A549 (cell line): ENCODE measurements around the gene PTPRN2.

ENCODE experiments used
- CBX8 ChIP-seq: fragments of 200-600 bp; sonication (generic); IDR thresholded peaks from 2 replicates; pipeline ENCODE4 v1.6.1; 2016
- EP300 ChIP-seq, 2 experiments: fragments of >200 bp; sonication (Bioruptor Twin); formaldehyde crosslinking; IDR thresholded peaks; 2 replicates in 1 of 2; 3 replicates in 1 of 2; pipeline ENCODE4 v1.6.1; 2016 to 2017
- GATA3 ChIP-seq: IDR thresholded peaks from 2 replicates; pipeline ENCODE4 v1.6.1; 2012; ENCODE audit warnings: borderline replicate concordance
- MAFK ChIP-seq: fragments of 450-650 bp; IDR thresholded peaks from 2 replicates; pipeline ENCODE4 v1.6.1; 2014; ENCODE audit not compliant: partially characterized antibody
- MAX ChIP-seq: IDR thresholded peaks from 2 replicates; pipeline ENCODE4 v1.6.1; 2012
- PHF8 ChIP-seq: fragments of 200-600 bp; sonication (generic); IDR thresholded peaks from 2 replicates; pipeline ENCODE4 v1.6.1; 2016; ENCODE audit warnings: low read depth, mild to moderate bottlenecking, antibody characterized with exemption, moderate library complexity, borderline replicate concordance
- POLR2A ChIP-seq: IDR thresholded peaks from 2 replicates; pipeline ENCODE4 v1.6.1; 2012; ENCODE audit warnings: mild to moderate bottlenecking, low read length
- SREBF2 ChIP-seq: fragments of 450-650 bp; IDR thresholded peaks from 2 replicates; pipeline ENCODE4 v1.6.1; 2014; ENCODE audit warnings: mild to moderate bottlenecking, moderate library complexity
- USF2 ChIP-seq: fragments of 450-650 bp; IDR thresholded peaks from 2 replicates; pipeline ENCODE4 v1.6.1; 2014; ENCODE audit warnings: antibody characterized with exemption
- ZNF302 ChIP-seq: fragments of 250-450 bp; sonication (Bioruptor Pico); IDR thresholded peaks from 2 replicates; pipeline ENCODE4 v1.9.0; 2021; ENCODE audit warnings: inconsistent platforms, mild to moderate bottlenecking, moderate library complexity
- TF ChIP-seq, protein P1 (sequence below): fragments of >200 bp; sonication (Bioruptor Twin); formaldehyde crosslinking; IDR thresholded peaks from 3 replicates; pipeline ENCODE4 v1.5.1; 2016
- TF ChIP-seq, protein P2 (sequence below): IDR thresholded peaks from 2 replicates; pipeline ENCODE4 v1.6.1; 2012

DNA sequence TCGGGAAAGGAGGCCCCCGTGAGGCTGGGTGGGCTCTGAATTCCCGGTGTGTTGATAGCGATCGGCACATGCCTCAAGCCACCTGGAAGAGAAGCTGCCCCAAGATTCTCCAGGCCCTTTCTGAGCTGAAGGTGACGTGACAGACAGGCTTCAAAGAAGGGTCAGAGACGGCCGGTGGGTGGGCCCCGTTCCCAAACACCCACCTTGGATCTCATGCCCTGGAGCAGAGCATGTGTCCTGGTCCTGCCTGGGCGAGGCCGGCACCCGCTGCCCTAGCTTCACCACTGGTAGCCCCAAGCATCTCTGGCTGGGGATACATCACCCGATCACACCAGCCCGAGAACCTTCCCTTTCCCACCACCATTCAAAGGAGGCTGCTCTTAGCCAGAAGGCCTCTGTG, 851.8 kb downstream of the PTPRN2 start:
- TF ChIP-seq, protein P1, sequence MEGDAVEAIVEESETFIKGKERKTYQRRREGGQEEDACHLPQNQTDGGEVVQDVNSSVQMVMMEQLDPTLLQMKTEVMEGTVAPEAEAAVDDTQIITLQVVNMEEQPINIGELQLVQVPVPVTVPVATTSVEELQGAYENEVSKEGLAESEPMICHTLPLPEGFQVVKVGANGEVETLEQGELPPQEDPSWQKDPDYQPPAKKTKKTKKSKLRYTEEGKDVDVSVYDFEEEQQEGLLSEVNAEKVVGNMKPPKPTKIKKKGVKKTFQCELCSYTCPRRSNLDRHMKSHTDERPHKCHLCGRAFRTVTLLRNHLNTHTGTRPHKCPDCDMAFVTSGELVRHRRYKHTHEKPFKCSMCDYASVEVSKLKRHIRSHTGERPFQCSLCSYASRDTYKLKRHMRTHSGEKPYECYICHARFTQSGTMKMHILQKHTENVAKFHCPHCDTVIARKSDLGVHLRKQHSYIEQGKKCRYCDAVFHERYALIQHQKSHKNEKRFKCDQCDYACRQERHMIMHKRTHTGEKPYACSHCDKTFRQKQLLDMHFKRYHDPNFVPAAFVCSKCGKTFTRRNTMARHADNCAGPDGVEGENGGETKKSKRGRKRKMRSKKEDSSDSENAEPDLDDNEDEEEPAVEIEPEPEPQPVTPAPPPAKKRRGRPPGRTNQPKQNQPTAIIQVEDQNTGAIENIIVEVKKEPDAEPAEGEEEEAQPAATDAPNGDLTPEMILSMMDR = no peak
- no peak for TF ChIP-seq POLR2A
- no peak for TF ChIP-seq PHF8
- no peak for TF ChIP-seq GATA3
- TF ChIP-seq USF2 = no peak
- no peak for TF ChIP-seq EP300 (IDR thresholded peaks at IDR 0.05)
- TF ChIP-seq ZNF302 = no peak
- TF ChIP-seq SREBF2 = no peak
- no peak for TF ChIP-seq CBX8
- TF ChIP-seq MAFK = no peak
- TF ChIP-seq, protein P2, sequence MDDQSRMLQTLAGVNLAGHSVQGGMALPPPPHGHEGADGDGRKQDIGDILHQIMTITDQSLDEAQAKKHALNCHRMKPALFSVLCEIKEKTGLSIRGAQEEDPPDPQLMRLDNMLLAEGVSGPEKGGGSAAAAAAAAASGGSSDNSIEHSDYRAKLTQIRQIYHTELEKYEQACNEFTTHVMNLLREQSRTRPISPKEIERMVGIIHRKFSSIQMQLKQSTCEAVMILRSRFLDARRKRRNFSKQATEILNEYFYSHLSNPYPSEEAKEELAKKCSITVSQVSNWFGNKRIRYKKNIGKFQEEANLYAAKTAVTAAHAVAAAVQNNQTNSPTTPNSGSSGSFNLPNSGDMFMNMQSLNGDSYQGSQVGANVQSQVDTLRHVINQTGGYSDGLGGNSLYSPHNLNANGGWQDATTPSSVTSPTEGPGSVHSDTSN = no peak
- TF ChIP-seq MAX = no peak
